ENCODE measurements around the gene NACC1.

NACC1 gene

DNA sequence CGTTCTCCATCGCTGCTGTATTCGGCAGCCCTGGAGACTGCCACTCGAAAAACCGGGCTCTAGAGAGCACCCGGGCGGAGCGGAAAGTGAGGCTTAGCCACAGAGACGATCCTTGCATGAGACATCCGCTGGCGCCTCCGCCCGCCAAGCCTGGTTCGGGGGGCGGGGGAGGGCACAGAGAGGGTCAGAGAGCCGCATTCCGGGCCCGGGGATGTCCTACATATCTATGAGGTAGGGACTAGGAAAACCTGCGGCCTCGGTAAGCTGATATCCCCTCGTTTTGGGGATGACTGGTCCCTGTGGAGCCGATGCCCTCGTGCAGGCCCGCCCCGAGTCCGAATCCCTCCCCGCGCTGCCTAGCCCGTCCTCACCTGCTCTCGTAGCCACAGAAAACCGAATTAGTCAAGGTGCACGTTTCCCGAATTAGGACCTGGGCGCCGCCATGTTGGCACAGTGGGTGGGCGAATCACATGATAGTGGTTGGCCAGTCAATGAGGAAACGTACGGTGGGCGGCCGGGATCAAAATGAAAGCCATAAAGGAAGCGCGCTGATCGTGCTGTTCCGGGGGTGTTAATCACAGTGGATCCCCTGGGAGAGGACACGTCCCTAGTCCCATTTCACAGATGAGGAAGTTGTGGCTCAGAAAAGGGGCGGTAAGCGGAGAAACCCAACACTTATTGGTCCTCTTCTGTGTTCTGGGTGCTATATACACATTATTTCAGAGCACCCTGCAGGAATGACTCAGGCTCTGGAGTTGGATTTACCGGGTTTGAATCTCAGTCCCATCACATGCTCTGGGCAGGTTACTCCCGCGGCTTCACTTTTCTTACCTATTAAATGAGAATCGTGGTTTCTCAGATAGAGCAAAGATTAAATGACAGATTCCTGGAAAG lies 1.5 kb upstream of the NACC1 start, which contains the start of gene TRMT1:
TRMT1 (minus strand) TSS at position 459 of the 894 bp plus-strand sequence; CDS start at position 118, 341 bp downstream.
- CTCF ChIA-PET = no interaction called here
- POLR2A ChIA-PET = interaction anchor here (1.9 kb wide), 1 partner anchor 34 kb away, joined by 11 read pairs; the partner anchor contains the start of genes IER2 and STX10
- TF ChIP-seq NFRKB (IDR thresholded peaks at IDR 0.05) (peak; percentile 72), BHLHE40 (IDR thresholded peaks at IDR 0.05; ENCODE audit: borderline replicate concordance) (no peak), SP1 (IDR thresholded peaks at IDR 0.05) (no peak), ELF4 (IDR thresholded peaks at IDR 0.05) (peak; percentile 62), HDGF (IDR thresholded peaks at IDR 0.05; ENCODE audit: borderline replicate concordance) (no peak), L3MBTL2 (conservative IDR thresholded peaks at IDR 0.05) (no peak), FOXA1 (IDR thresholded peaks at IDR 0.05) (no peak), CTBP1 (IDR thresholded peaks at IDR 0.05; ENCODE audit: borderline replicate concordance) (0 out of 2 replicates have a peak, but pooled peaks have one; percentile 43), FOXM1 (IDR thresholded peaks at IDR 0.05; ENCODE audit: borderline replicate concordance) (peak; percentile 78; the same call in 1 of the 2 replicates), SUZ12 (IDR thresholded peaks at IDR 0.05) (no peak), FOXK2 (IDR thresholded peaks at IDR 0.05) (no peak)
- TF ChIP-seq, protein P1, sequence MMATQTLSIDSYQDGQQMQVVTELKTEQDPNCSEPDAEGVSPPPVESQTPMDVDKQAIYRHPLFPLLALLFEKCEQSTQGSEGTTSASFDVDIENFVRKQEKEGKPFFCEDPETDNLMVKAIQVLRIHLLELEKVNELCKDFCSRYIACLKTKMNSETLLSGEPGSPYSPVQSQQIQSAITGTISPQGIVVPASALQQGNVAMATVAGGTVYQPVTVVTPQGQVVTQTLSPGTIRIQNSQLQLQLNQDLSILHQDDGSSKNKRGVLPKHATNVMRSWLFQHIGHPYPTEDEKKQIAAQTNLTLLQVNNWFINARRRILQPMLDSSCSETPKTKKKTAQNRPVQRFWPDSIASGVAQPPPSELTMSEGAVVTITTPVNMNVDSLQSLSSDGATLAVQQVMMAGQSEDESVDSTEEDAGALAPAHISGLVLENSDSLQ (IDR thresholded peaks at IDR 0.05) = peak; percentile 75
- DNase-seq (ENCODE audit: extremely low spot score) = peak; percentile 90

DNA sequence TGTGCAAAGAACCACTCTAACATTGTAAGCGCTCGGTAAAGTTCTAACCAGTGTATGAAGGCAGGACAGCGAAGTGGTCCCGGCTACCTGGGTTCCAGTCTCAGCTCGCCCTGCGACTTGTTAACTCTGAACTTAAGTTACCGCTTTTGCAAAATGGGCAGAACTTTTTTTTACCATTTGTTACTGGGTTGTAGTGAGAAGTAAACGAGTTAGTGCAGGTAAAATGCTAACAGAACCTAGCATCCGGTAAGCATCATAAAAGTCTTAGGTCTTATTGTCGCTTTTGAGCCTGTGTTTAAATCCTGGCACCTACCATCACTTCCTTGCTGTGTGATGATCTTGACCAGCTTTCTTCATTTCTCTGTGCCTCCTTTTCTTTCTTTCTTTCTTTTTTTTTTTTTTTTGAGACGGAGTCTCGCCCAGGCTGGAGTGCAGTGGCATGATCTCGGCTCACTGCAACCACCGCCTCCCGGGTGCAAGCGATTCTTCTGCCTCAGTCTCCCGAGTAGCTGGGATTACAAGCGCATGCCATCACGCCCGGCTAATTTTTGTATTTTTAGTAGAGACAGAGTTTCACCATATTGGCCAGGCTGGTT lies 790 bp upstream of the NACC1 start:
- CTCF ChIA-PET = interaction anchor here (0.8 kb wide), 1 partner anchor 140 kb away, joined by 3 read pairs; no protein-coding TSS in a partner anchor
- DNase-seq (ENCODE audit: extremely low spot score) = no peak
- POLR2A ChIA-PET = interaction anchor here (0.9 to 3.5 kb wide), 8 partner anchors 16 to 65 kb away, joined by 3 to 25 read pairs (median 4); partner anchors contain the start of genes IER2 and STX10
- TF ChIP-seq ELF4 (IDR thresholded peaks at IDR 0.05) (no peak), ZNF384 (IDR thresholded peaks at IDR 0.05) (peak; percentile 58)

DNA sequence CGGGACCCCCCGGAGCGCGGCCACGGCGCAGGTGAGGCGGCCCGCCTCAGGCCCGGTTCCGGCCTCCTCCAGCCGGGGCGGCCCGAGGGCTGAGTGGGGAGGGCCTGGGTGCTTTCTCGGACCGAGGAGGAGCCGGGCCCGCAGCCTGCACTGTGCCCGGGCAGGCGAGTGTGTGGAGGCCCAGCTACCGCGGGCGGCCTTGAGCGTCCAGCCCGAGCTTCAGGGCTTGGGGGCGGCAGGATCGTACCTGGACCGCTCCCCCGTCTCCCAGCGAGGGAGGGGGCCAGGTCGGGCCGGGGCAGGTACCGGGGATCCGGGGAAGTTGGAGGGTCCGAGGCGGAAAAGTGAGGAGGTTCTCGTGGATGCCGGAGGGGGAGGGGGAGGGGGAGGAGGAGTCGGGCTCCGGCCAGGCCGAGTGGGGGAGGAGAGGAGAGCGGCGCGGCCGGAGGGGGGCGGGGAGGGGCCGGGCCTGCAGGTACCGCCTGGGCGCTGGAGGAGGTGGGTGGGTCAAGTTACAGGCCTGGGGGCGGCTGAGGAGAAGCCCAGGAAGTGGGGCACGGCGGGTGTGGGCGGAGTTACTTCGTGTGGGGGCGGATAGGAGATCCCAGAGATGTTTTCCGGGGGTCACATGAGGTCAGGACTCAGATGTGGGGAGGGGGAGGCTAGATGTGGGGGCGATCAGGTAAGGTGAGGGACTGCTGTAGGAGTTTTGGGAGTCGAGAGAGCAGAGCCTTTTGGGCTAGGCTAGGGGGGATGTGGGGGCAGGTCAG lies 545 bp downstream of the NACC1 start:
- ChIA-PET POLR2A (interaction anchor here (0.8 to 3.5 kb wide), 10 partner anchors 10 to 173 kb away, joined by 3 to 25 read pairs (median 3); partner anchors contain the start of genes IER2, RAD23A and STX10), CTCF (no interaction called here)
- peak; percentile 63 for DNase-seq (ENCODE audit: extremely low spot score)
- no peak for TF ChIP-seq FOXA1 (IDR thresholded peaks at IDR 0.05)
- TF ChIP-seq FOXM1 (IDR thresholded peaks at IDR 0.05; ENCODE audit: borderline replicate concordance) = no peak
- no peak for TF ChIP-seq NFRKB (IDR thresholded peaks at IDR 0.05)
- TF ChIP-seq TARDBP (IDR thresholded peaks at IDR 0.05) = no peak

DNA sequence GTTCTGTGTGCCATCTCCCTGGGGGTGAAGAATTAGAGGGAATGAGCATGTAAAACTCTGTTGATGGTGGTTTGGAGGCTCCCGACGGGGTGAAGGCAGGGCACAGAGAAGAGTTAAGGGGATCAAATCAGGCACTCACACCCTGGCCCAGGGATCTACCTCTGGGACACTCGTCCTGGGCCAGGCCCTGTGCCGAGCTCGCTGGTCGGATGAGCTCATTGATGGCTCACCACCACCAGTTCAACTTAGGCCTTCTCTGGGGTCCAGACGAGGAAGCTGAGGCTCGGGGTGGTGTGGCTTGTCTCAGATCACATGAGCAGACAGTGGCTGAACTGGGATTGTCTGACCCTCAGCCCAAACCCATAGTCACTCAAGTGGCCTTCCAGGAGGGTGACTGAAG lies 1.6 kb downstream of the NACC1 start:
- DNase-seq (ENCODE audit: extremely low spot score) = no peak
- POLR2A ChIA-PET = interaction anchor here (0.8 to 3.5 kb wide), 4 partner anchors 9 to 174 kb away, joined by 3 to 25 read pairs (median 3); partner anchors contain the start of gene RAD23A
- no peak for TF ChIP-seq LEF1 (IDR thresholded peaks at IDR 0.05; ENCODE audit: borderline replicate concordance)
- no peak for TF ChIP-seq SUZ12 (IDR thresholded peaks at IDR 0.05)
- TF ChIP-seq NFRKB (IDR thresholded peaks at IDR 0.05) = no peak
- TF ChIP-seq, protein P1 (IDR thresholded peaks at IDR 0.05) = no peak
- TF ChIP-seq ARNT (IDR thresholded peaks at IDR 0.05) = no peak
- TF ChIP-seq ELF4 (IDR thresholded peaks at IDR 0.05) = no peak
- TF ChIP-seq FOXM1 (IDR thresholded peaks at IDR 0.05; ENCODE audit: borderline replicate concordance) = no peak
- TF ChIP-seq HDGF (IDR thresholded peaks at IDR 0.05; ENCODE audit: borderline replicate concordance) = no peak
- CTCF ChIA-PET = interaction anchor here (0.9 kb wide), 1 partner anchor 154 kb away, joined by 4 read pairs; no protein-coding TSS in a partner anchor

DNA sequence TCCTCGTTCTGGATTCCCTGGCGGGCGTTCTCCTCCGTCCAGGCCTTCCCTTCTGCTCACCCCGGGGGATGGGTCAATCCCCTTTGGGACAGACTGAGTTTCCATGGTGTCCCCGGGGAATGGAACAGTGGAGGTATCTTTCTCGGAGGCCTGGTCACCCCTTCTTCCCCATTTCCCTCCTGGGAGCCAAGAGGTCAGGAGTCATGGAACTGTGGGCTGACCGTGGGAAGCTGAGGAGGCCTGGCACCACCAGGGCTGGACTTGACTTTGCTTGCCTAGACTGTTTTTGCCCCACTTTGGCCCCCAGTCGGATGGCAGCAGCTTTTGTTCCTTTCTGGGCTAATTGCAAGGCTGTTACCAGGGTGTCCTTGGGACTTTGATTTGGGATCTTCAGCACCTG lies 2.0 kb downstream of the NACC1 start:
- no peak for TF ChIP-seq TARDBP (IDR thresholded peaks at IDR 0.05)
- CTCF ChIA-PET = interaction anchor here (0.9 kb wide), 1 partner anchor 154 kb away, joined by 4 read pairs; no protein-coding TSS in a partner anchor
- POLR2A ChIA-PET = interaction anchor here (1.2 to 3.5 kb wide), 3 partner anchors 13 to 174 kb away, joined by 3 to 25 read pairs (median 3); partner anchors contain the start of gene RAD23A
- DNase-seq (ENCODE audit: extremely low spot score) = no peak

DNA sequence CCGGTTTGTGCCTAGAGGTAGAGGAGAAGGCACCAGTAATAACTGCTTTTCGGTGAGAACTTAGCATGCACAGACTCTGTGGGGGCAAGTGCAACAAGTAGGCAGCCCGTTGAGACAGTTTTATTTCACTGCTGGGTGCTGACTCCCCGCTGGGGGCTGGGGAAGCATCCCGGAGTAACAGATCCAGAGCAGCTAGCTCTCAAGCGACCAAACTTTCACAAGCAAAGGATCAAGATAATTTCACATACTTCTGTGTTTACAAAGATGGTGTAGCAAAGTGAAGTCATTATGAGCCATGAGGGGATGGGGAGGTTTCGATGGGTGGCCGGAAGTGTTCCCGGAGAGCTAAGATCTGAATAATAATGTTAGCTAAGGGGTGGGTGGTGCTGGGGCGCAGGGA lies 2.8 kb downstream of the NACC1 start:
- TF ChIP-seq LEF1 (IDR thresholded peaks at IDR 0.05; ENCODE audit: borderline replicate concordance) (no peak), SP1 (IDR thresholded peaks at IDR 0.05) (no peak), BHLHE40 (IDR thresholded peaks at IDR 0.05; ENCODE audit: borderline replicate concordance) (no peak), TARDBP (IDR thresholded peaks at IDR 0.05) (no peak), ZNF384 (IDR thresholded peaks at IDR 0.05) (no peak), FOXK2 (IDR thresholded peaks at IDR 0.05) (no peak)
- POLR2A ChIA-PET = interaction anchor here (0.8 to 3.5 kb wide), 2 partner anchors 31 to 32 kb away, joined by 4 to 25 read pairs; no protein-coding TSS in a partner anchor
- no peak for DNase-seq (ENCODE audit: extremely low spot score)
- CTCF ChIA-PET = no interaction called here

All from HEK293T (cell line).